ENCODE measurements around the gene VSNL1.

The VSNL1 gene

DNA sequence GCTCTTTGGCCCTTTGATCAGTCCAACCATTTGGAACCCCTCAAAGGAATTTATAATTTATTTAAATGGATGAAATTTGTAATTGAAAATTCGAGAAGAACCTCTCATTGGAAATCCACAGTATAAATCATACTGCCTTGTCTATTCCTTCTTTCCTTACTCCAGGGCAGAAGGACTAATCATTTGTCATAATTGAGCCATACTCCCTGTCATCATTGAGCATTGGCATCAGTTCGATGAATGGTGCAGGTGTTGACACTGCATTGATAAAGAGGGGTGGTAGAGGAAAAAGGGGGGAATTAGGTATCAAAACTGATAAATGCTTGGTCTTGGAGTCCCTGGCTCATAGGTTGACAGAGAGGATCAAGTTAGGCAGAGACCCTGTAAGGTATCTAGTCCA is 2.0 kb downstream of the VSNL1 start:
- Histone ChIP-seq H3K9me3 (ENCODE audit: control insufficient read depth in 1 of 2, low read length in 2 of 2) (no peaks in the 10 kb centered on the region), H3K4me1 (ENCODE audit: control insufficient read depth in 1 of 2, insufficient read depth in 2 of 2, low read length in 2 of 2) (peaks cover 1 to 9% of the 10 kb centered on the region in 2 donors), H3K27me3 (ENCODE audit: control insufficient read depth in 1 of 2, insufficient read depth in 2 of 2, low read length in 2 of 2) (peaks cover 54 to 73% of the 10 kb centered on the region in 2 donors), H3K27ac (ENCODE audit: low read depth, low read length) (no peak overlapping the region), H3K9ac (ENCODE audit: low read depth in 1 of 2, low read length in 2 of 2) (no peak overlapping the region), H3K36me3 (ENCODE audit: control insufficient read depth in 1 of 2, insufficient read depth in 2 of 2, low read length in 2 of 2) (no peaks in the 10 kb centered on the region), H3K4me3 (ENCODE audit: low read depth in 1 of 2, low read length in 2 of 2) (no peak overlapping the region)

GRCh38 chr2:17543131-17543660 is 2.7 kb downstream of the VSNL1 start:
- H3K4me1 ChIP-seq (ENCODE audit: control insufficient read depth in 1 of 2, insufficient read depth in 2 of 2, low read length in 2 of 2), result peaks cover 3 to 9% of the 10 kb centered on the region in 2 donors
- H3K4me3 ChIP-seq (ENCODE audit: low read depth in 1 of 2, low read length in 2 of 2), result no peak overlapping the region
- no peaks in the 10 kb centered on the region for H3K36me3 ChIP-seq (ENCODE audit: control insufficient read depth in 1 of 2, insufficient read depth in 2 of 2, low read length in 2 of 2)
- H3K27me3 ChIP-seq (ENCODE audit: control insufficient read depth in 1 of 2, insufficient read depth in 2 of 2, low read length in 2 of 2), result peaks cover 48 to 68% of the 10 kb centered on the region in 2 donors
- H3K9me3 ChIP-seq (ENCODE audit: control insufficient read depth in 1 of 2, low read length in 2 of 2), result no peaks in the 10 kb centered on the region
- H3K9ac ChIP-seq (ENCODE audit: low read depth in 1 of 2, low read length in 2 of 2), result no peak overlapping the region
- H3K27ac ChIP-seq (ENCODE audit: low read depth, low read length), result no peak overlapping the region

GRCh38 chr2:17543848-17544247 is 3.4 kb downstream of the VSNL1 start:
- Histone ChIP-seq H3K4me3 (ENCODE audit: low read depth in 1 of 2, low read length in 2 of 2) (no peak overlapping the region), H3K9ac (ENCODE audit: low read depth in 1 of 2, low read length in 2 of 2) (no peak overlapping the region), H3K9me3 (ENCODE audit: control insufficient read depth in 1 of 2, low read length in 2 of 2) (no peaks in the 10 kb centered on the region), H3K36me3 (ENCODE audit: control insufficient read depth in 1 of 2, insufficient read depth in 2 of 2, low read length in 2 of 2) (no peaks in the 10 kb centered on the region), H3K4me1 (ENCODE audit: control insufficient read depth in 1 of 2, insufficient read depth in 2 of 2, low read length in 2 of 2) (peaks cover 3 to 4% of the 10 kb centered on the region in 2 donors), H3K27ac (ENCODE audit: low read depth, low read length) (no peak overlapping the region), H3K27me3 (ENCODE audit: control insufficient read depth in 1 of 2, insufficient read depth in 2 of 2, low read length in 2 of 2) (peaks cover 44 to 65% of the 10 kb centered on the region in 2 donors)

DNA sequence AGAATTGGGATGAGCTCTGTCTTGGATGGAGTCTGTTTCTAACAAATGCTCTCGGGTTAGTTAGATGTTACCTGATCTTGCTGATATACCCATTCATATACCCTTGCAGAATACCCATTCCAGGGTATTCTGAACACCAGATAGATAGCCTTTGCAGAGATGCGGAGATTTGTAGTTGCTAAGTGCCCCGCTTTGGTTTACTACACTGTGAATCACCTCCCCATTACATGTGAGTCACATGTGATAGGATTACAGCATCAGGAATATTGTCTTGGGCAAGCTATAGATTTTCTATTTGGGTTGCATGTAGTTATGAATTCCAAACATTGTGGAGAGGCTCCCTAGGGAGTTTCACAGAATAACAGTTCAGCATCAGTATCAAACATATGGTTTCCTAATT is 3.8 kb downstream of the VSNL1 start:
- Histone ChIP-seq H3K27ac (ENCODE audit: low read depth, low read length) (no peak overlapping the region), H3K9ac (ENCODE audit: low read depth in 1 of 2, low read length in 2 of 2) (no peak overlapping the region), H3K4me1 (ENCODE audit: control insufficient read depth in 1 of 2, insufficient read depth in 2 of 2, low read length in 2 of 2) (peaks cover 0 to 3% of the 10 kb centered on the region in 2 donors), H3K36me3 (ENCODE audit: control insufficient read depth in 1 of 2, insufficient read depth in 2 of 2, low read length in 2 of 2) (no peaks in the 10 kb centered on the region), H3K4me3 (ENCODE audit: low read depth in 1 of 2, low read length in 2 of 2) (no peak overlapping the region), H3K9me3 (ENCODE audit: control insufficient read depth in 1 of 2, low read length in 2 of 2) (no peaks in the 10 kb centered on the region), H3K27me3 (ENCODE audit: control insufficient read depth in 1 of 2, insufficient read depth in 2 of 2, low read length in 2 of 2) (peaks cover 40 to 61% of the 10 kb centered on the region in 2 donors)

GRCh38 chr2:17545680-17546613 is 5.5 kb downstream of the VSNL1 start:
- Histone ChIP-seq H3K27ac (ENCODE audit: low read depth, low read length) (no peak overlapping the region), H3K9ac (ENCODE audit: low read depth in 1 of 2, low read length in 2 of 2) (no peak overlapping the region), H3K4me3 (ENCODE audit: low read depth in 1 of 2, low read length in 2 of 2) (no peak overlapping the region), H3K27me3 (ENCODE audit: control insufficient read depth in 1 of 2, insufficient read depth in 2 of 2, low read length in 2 of 2) (peaks cover 25 to 47% of the 10 kb centered on the region in 2 donors), H3K4me1 (ENCODE audit: control insufficient read depth in 1 of 2, insufficient read depth in 2 of 2, low read length in 2 of 2) (peaks cover 0 to 3% of the 10 kb centered on the region in 2 donors), H3K36me3 (ENCODE audit: control insufficient read depth in 1 of 2, insufficient read depth in 2 of 2, low read length in 2 of 2) (no peaks in the 10 kb centered on the region), H3K9me3 (ENCODE audit: control insufficient read depth in 1 of 2, low read length in 2 of 2) (no peaks in the 10 kb centered on the region)

GRCh38 chr2:17547237-17547636 is 6.7 kb downstream of the VSNL1 start:
- Histone ChIP-seq H3K9me3 (ENCODE audit: control insufficient read depth in 1 of 2, low read length in 2 of 2) (no peaks in the 10 kb centered on the region), H3K4me1 (ENCODE audit: control insufficient read depth in 1 of 2, insufficient read depth in 2 of 2, low read length in 2 of 2) (peaks cover 0 to 3% of the 10 kb centered on the region in 2 donors), H3K4me3 (ENCODE audit: low read depth in 1 of 2, low read length in 2 of 2) (no peak overlapping the region), H3K36me3 (ENCODE audit: control insufficient read depth in 1 of 2, insufficient read depth in 2 of 2, low read length in 2 of 2) (no peaks in the 10 kb centered on the region), H3K27me3 (ENCODE audit: control insufficient read depth in 1 of 2, insufficient read depth in 2 of 2, low read length in 2 of 2) (peaks cover 16 to 36% of the 10 kb centered on the region in 2 donors), H3K27ac (ENCODE audit: low read depth, low read length) (no peak overlapping the region), H3K9ac (ENCODE audit: low read depth in 1 of 2, low read length in 2 of 2) (no peak overlapping the region)

GRCh38 chr2:17547737-17548136 is 7.2 kb downstream of the VSNL1 start:
- Histone ChIP-seq H3K27ac (ENCODE audit: low read depth, low read length) (no peak overlapping the region), H3K4me3 (ENCODE audit: low read depth in 1 of 2, low read length in 2 of 2) (no peak overlapping the region)

GRCh38 chr2:17550907-17551306 is 10.4 kb downstream of the VSNL1 start:
- Histone ChIP-seq H3K36me3 (ENCODE audit: control insufficient read depth in 1 of 2, insufficient read depth in 2 of 2, low read length in 2 of 2) (no peaks in the 10 kb centered on the region), H3K9ac (ENCODE audit: low read depth in 1 of 2, low read length in 2 of 2) (no peak overlapping the region), H3K4me1 (ENCODE audit: control insufficient read depth in 1 of 2, insufficient read depth in 2 of 2, low read length in 2 of 2) (peaks cover 0 to 3% of the 10 kb centered on the region in 2 donors), H3K9me3 (ENCODE audit: control insufficient read depth in 1 of 2, low read length in 2 of 2) (no peaks in the 10 kb centered on the region), H3K4me3 (ENCODE audit: low read depth in 1 of 2, low read length in 2 of 2) (no peak overlapping the region), H3K27ac (ENCODE audit: low read depth, low read length) (no peak overlapping the region), H3K27me3 (ENCODE audit: control insufficient read depth in 1 of 2, insufficient read depth in 2 of 2, low read length in 2 of 2) (peaks cover 5 to 9% of the 10 kb centered on the region in 2 donors)

More at GRCh38 chr2:17547737-17548136, 7.2 kb downstream of the VSNL1 start:
- Histone ChIP-seq H3K9ac (ENCODE audit: low read depth in 1 of 2, low read length in 2 of 2) (no peak overlapping the region), H3K4me1 (ENCODE audit: control insufficient read depth in 1 of 2, insufficient read depth in 2 of 2, low read length in 2 of 2) (peaks cover 0 to 3% of the 10 kb centered on the region in 2 donors), H3K36me3 (ENCODE audit: control insufficient read depth in 1 of 2, insufficient read depth in 2 of 2, low read length in 2 of 2) (no peaks in the 10 kb centered on the region), H3K27me3 (ENCODE audit: control insufficient read depth in 1 of 2, insufficient read depth in 2 of 2, low read length in 2 of 2) (peaks cover 11 to 31% of the 10 kb centered on the region in 2 donors), H3K9me3 (ENCODE audit: control insufficient read depth in 1 of 2, low read length in 2 of 2) (no peaks in the 10 kb centered on the region)

DNA sequence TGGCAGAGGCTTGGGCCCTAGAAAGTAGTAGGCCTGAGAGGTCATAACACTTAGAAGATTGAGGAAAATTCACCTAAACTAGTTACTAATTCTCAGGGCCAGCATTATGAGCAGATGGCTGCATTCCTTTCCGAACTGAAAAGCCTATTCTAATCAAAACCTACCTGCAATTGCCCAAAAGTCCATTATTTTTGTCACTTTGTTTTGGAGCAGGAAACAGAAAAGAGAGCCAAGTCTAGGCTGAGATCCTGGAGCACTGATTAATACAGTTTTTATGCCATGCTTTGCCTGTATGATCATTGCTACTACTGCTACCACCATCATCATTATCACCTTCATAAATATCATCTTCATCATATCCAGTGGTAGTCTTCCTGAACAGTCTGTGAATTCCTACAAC is 14.7 kb downstream of the VSNL1 start:
- Histone ChIP-seq H3K4me1 (ENCODE audit: control insufficient read depth in 1 of 2, insufficient read depth in 2 of 2, low read length in 2 of 2) (no peaks in the 10 kb centered on the region), H3K27me3 (ENCODE audit: control insufficient read depth in 1 of 2, insufficient read depth in 2 of 2, low read length in 2 of 2) (peaks cover 2 to 4% of the 10 kb centered on the region in 2 donors), H3K9me3 (ENCODE audit: control insufficient read depth in 1 of 2, low read length in 2 of 2) (no peaks in the 10 kb centered on the region), H3K4me3 (ENCODE audit: low read depth in 1 of 2, low read length in 2 of 2) (no peak overlapping the region), H3K9ac (ENCODE audit: low read depth in 1 of 2, low read length in 2 of 2) (no peak overlapping the region), H3K36me3 (ENCODE audit: control insufficient read depth in 1 of 2, insufficient read depth in 2 of 2, low read length in 2 of 2) (no peaks in the 10 kb centered on the region), H3K27ac (ENCODE audit: low read depth, low read length) (no peak overlapping the region)

DNA sequence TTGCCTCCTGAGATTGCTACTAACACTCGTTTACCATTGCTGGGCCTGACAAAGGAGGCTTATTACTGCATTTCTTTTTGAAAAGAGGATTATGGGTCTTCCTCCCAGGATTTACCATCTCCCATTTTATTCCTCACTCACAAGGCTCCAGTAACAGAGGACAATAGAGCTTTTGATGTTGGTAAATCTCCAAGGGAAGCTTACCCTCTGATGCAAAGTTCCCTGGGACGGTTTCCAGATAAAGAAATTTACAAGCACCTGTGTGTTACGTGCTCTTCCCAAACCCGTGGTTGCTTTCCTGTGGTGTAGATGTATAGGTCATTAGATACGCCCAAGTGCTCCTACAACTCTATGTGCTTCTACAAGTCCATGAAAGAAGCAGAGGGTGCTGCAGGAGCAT is 17.1 kb downstream of the VSNL1 start:
- Histone ChIP-seq H3K9me3 (ENCODE audit: control insufficient read depth in 1 of 2, low read length in 2 of 2) (no peaks in the 10 kb centered on the region), H3K4me1 (ENCODE audit: control insufficient read depth in 1 of 2, insufficient read depth in 2 of 2, low read length in 2 of 2) (no peaks in the 10 kb centered on the region), H3K27ac (ENCODE audit: low read depth, low read length) (no peak overlapping the region), H3K4me3 (ENCODE audit: low read depth in 1 of 2, low read length in 2 of 2) (no peak overlapping the region), H3K36me3 (ENCODE audit: control insufficient read depth in 1 of 2, insufficient read depth in 2 of 2, low read length in 2 of 2) (no peaks in the 10 kb centered on the region), H3K27me3 (ENCODE audit: control insufficient read depth in 1 of 2, insufficient read depth in 2 of 2, low read length in 2 of 2) (peaks cover 0 to 12% of the 10 kb centered on the region in 2 donors), H3K9ac (ENCODE audit: low read depth in 1 of 2, low read length in 2 of 2) (no peak overlapping the region)
